H1 (cell line): ENCODE measurements around the gene FBLN2. TPM values are rescaled to one million over a fixed set of nuclear protein-coding genes. Genes with fewer than 3 reads are reported as not detected.

ENCODE experiments used
- BACH1 ChIP-seq: IDR thresholded peaks from 2 replicates; pipeline ENCODE4 v1.6.1; 2012; ENCODE audit warnings: low read length, improper control_type of control experiment
- CBX8 ChIP-seq: fragments of 300-800, 300-1000 bp; sonication (generic); IDR thresholded peaks from 2 replicates; pipeline ENCODE4 v1.7.1; 2016; ENCODE audit warnings: low read depth, low read length, borderline replicate concordance
- CHD2 ChIP-seq: IDR thresholded peaks from 2 replicates; pipeline ENCODE4 v1.6.1; 2012; ENCODE audit warnings: low read length, improper control_type of control experiment
- MAFK ChIP-seq: IDR thresholded peaks from 2 replicates; pipeline ENCODE4 v1.6.1; 2012; ENCODE audit warnings: low read depth, mild to moderate bottlenecking, improper control_type of control experiment, low read length
- NRF1 ChIP-seq: IDR thresholded peaks from 2 replicates; pipeline ENCODE4 v1.6.1; 2011; ENCODE audit warnings: mild to moderate bottlenecking, low read depth, low read length, improper control_type of control experiment
- SIRT6 ChIP-seq: IDR thresholded peaks from one replicate; pipeline ENCODE4 v1.7.1; 2012; ENCODE audit warnings: low read length, inconsistent platforms
- SP4 ChIP-seq: IDR thresholded peaks from 2 replicates; pipeline ENCODE4 v1.6.1; 2012; ENCODE audit warnings: low read length, inconsistent platforms
- TEAD4 ChIP-seq: IDR thresholded peaks from 2 replicates; pipeline ENCODE4 v1.6.1; 2012; ENCODE audit warnings: low read depth, low read length, inconsistent platforms, mixed read lengths
- polyA plus RNA-seq, 7 experiments: library from polyadenylated mRNA; depleted of rRNA in 3 of 7; stranded (reverse) in 5 of 7; unstranded in 2 of 7; fragments of >200 nt in 5 of 7; fragments of 200-250 nt in 2 of 7; gene quantifications; 1 replicate in 5 of 7; 2 replicates in 1 of 7; 4 replicates in 1 of 7; pipeline versions ENCODE4 v1.2.1 to v1.2.3, GENCODE V29; 2011 to 2013; ENCODE audit warnings: missing spikeins in 2 of 7, mixed read lengths in 2 of 7
- total RNA-seq: library from RNA; stranded (reverse); fragmentation: NEBNext Ultra II Directional; extraction: Animal tissue kit (Norgen Biotek cat#: 25700); gene quantifications from 2 replicates; pipeline ENCODE4 v1.2.1, GENCODE V29; 2021
- TF ChIP-seq, protein P1 (sequence below): fragments of 300-600 bp; sonication (generic); IDR thresholded peaks from 2 replicates; pipeline ENCODE4 v1.7.1; 2012; ENCODE audit warnings: low read length, moderate library complexity, mild to moderate bottlenecking, inconsistent platforms; ENCODE audit not compliant: insufficient replicate concordance

FBLN2 gene
- total and polyA plus RNA-seq, 2 of the 8 experiments (the other 6 are each of a cell fraction or from before 2014, with no cell fraction given), result 17.4 to 24.2 TPM

DNA sequence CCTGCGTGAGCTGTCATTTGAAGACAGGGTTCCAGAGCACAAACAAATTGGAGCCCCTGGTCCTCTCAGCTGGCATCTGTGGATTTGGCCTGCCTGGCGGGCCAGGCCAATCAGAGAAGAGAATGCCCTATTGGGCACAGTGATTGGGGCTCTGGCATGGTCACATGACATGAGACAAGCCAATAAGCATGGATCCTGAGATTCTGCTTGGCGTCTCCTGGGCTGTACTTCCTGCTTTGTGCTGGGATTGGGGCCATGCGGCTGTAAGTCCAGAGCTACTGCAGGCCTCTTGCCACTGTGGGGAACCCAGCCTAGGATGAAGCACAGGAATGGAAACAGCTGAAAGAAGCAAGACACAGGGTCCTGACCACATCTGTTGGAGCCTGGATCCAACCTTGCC, 121.4 kb downstream of the FBLN2 start (continued):
- TF ChIP-seq, protein P1, sequence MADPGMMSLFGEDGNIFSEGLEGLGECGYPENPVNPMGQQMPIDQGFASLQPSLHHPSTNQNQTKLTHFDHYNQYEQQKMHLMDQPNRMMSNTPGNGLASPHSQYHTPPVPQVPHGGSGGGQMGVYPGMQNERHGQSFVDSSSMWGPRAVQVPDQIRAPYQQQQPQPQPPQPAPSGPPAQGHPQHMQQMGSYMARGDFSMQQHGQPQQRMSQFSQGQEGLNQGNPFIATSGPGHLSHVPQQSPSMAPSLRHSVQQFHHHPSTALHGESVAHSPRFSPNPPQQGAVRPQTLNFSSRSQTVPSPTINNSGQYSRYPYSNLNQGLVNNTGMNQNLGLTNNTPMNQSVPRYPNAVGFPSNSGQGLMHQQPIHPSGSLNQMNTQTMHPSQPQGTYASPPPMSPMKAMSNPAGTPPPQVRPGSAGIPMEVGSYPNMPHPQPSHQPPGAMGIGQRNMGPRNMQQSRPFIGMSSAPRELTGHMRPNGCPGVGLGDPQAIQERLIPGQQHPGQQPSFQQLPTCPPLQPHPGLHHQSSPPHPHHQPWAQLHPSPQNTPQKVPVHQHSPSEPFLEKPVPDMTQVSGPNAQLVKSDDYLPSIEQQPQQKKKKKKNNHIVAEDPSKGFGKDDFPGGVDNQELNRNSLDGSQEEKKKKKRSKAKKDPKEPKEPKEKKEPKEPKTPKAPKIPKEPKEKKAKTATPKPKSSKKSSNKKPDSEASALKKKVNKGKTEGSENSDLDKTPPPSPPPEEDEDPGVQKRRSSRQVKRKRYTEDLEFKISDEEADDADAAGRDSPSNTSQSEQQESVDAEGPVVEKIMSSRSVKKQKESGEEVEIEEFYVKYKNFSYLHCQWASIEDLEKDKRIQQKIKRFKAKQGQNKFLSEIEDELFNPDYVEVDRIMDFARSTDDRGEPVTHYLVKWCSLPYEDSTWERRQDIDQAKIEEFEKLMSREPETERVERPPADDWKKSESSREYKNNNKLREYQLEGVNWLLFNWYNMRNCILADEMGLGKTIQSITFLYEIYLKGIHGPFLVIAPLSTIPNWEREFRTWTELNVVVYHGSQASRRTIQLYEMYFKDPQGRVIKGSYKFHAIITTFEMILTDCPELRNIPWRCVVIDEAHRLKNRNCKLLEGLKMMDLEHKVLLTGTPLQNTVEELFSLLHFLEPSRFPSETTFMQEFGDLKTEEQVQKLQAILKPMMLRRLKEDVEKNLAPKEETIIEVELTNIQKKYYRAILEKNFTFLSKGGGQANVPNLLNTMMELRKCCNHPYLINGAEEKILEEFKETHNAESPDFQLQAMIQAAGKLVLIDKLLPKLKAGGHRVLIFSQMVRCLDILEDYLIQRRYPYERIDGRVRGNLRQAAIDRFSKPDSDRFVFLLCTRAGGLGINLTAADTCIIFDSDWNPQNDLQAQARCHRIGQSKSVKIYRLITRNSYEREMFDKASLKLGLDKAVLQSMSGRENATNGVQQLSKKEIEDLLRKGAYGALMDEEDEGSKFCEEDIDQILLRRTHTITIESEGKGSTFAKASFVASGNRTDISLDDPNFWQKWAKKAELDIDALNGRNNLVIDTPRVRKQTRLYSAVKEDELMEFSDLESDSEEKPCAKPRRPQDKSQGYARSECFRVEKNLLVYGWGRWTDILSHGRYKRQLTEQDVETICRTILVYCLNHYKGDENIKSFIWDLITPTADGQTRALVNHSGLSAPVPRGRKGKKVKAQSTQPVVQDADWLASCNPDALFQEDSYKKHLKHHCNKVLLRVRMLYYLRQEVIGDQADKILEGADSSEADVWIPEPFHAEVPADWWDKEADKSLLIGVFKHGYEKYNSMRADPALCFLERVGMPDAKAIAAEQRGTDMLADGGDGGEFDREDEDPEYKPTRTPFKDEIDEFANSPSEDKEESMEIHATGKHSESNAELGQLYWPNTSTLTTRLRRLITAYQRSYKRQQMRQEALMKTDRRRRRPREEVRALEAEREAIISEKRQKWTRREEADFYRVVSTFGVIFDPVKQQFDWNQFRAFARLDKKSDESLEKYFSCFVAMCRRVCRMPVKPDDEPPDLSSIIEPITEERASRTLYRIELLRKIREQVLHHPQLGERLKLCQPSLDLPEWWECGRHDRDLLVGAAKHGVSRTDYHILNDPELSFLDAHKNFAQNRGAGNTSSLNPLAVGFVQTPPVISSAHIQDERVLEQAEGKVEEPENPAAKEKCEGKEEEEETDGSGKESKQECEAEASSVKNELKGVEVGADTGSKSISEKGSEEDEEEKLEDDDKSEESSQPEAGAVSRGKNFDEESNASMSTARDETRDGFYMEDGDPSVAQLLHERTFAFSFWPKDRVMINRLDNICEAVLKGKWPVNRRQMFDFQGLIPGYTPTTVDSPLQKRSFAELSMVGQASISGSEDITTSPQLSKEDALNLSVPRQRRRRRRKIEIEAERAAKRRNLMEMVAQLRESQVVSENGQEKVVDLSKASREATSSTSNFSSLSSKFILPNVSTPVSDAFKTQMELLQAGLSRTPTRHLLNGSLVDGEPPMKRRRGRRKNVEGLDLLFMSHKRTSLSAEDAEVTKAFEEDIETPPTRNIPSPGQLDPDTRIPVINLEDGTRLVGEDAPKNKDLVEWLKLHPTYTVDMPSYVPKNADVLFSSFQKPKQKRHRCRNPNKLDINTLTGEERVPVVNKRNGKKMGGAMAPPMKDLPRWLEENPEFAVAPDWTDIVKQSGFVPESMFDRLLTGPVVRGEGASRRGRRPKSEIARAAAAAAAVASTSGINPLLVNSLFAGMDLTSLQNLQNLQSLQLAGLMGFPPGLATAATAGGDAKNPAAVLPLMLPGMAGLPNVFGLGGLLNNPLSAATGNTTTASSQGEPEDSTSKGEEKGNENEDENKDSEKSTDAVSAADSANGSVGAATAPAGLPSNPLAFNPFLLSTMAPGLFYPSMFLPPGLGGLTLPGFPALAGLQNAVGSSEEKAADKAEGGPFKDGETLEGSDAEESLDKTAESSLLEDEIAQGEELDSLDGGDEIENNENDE, result no peak
- TF ChIP-seq CBX8 (no peak), MAFK (no peak), CHD2 (no peak), BACH1 (no peak), TEAD4 (no peak), SP4 (no peak), NRF1 (no peak), SIRT6 (no peak)
- TF ChIP-seq, all 59 proteins: peak for 0
